SK-N-SH (cell line): ENCODE measurements around the gene LTA4H. TPM values are rescaled to one million over a fixed set of nuclear protein-coding genes. Genes with fewer than 3 reads are reported as not detected.

ENCODE experiments used
- CTCF ChIA-PET: fragments of 300-600, 350-600 bp; formaldehyde crosslinking; extraction: SDS; loops from one replicate; lab custom pipeline; 2021; lab: Yijun Ruan, JAX
- POLR2A ChIA-PET: fragments of 350-600 bp; sonication (Branson Sonifier 250); formaldehyde crosslinking; extraction: SDS; loops from one replicate; lab custom pipeline; 2020; ENCODE audit warnings: antibody characterized with exemption, inconsistent platforms; lab: Yijun Ruan, JAX
- DNase-seq: peaks from one replicate; pipeline ENCODE4 v3.0.0; 2012
- H2AFZ ChIP-seq: fragments of 200-600 bp; sonication (generic); 2 replicates; pipeline ENCODE4 v1.8.1; 2016; ENCODE audit warnings: antibody characterized with exemption, mild to moderate bottlenecking, low read depth
- H3F3A ChIP-seq: fragments of 200-600 bp; sonication (generic); replicated peaks from 2 replicates; pipeline ENCODE3; 2016; ENCODE audit warnings: antibody characterized with exemption, mild to moderate bottlenecking; ENCODE audit not compliant: insufficient read depth
- H3K27ac ChIP-seq, 2 experiments: fragments of 200-500 bp in 1 of 2; fragments of 200-600 bp in 1 of 2; sonication (Bioruptor generic) in 1 of 2; sonication (generic), shearing (Covaris generic) in 1 of 2; 2 replicates each; pipeline versions ENCODE4 v1.5.1 to v1.6.1; 2014 to 2016; ENCODE audit warnings: low read depth in 2 of 2, inconsistent platforms in 1 of 2, low read length in 1 of 2, mild to moderate bottlenecking in 1 of 2, mixed read lengths in 1 of 2
- H3K27me3 ChIP-seq: fragments of 200-600 bp; sonication (generic), shearing (Covaris generic); 2 replicates; pipeline ENCODE4 v1.6.1; 2016; ENCODE audit warnings: mixed run types; ENCODE audit not compliant: insufficient read depth
- H3K36me3 ChIP-seq, 2 experiments: fragments of 200-500 bp in 1 of 2; fragments of 200-600 bp in 1 of 2; sonication (Bioruptor generic) in 1 of 2; sonication (generic) in 1 of 2; replicated peaks in 1 of 2; 2 replicates each; pipeline versions ENCODE3 to v1.5.1; 2014 to 2016; ENCODE audit warnings: low read length in 1 of 2, mild to moderate bottlenecking in 1 of 2; ENCODE audit not compliant: insufficient read depth in 2 of 2, control insufficient read depth in 1 of 2
- H3K4me1 ChIP-seq, 2 experiments: fragments of 200-500 bp in 1 of 2; fragments of 200-600 bp in 1 of 2; sonication (Bioruptor generic) in 1 of 2; sonication (generic), shearing (Covaris generic) in 1 of 2; 2 replicates each; pipeline versions ENCODE4 v1.5.1 to v1.6.1; 2014 to 2016; ENCODE audit warnings: low read depth in 1 of 2, low read length in 1 of 2, mixed run types in 1 of 2; ENCODE audit not compliant: insufficient read depth in 2 of 2, control insufficient read depth in 1 of 2
- H3K4me2 ChIP-seq: fragments of 200-600 bp; sonication (generic), shearing (Covaris generic); 2 replicates; pipeline ENCODE4 v1.6.1; 2017; ENCODE audit warnings: mixed run types
- H3K4me3 ChIP-seq, 2 experiments: fragments of 200-500 bp in 1 of 2; fragments of 200-600 bp in 1 of 2; sonication (Bioruptor generic) in 1 of 2; sonication (generic), shearing (Covaris generic) in 1 of 2; 2 replicates each; pipeline versions ENCODE4 v1.5.1 to v1.8.1; 2014 to 2016; ENCODE audit warnings: low read depth in 2 of 2, inconsistent platforms in 1 of 2, low read length in 1 of 2, mild to moderate bottlenecking in 1 of 2, mixed read lengths in 1 of 2, moderate library complexity in 1 of 2
- H3K79me2 ChIP-seq: fragments of 200-600 bp; sonication (generic); 2 replicates; pipeline ENCODE4 v1.8.1; 2017; ENCODE audit warnings: mild to moderate bottlenecking; ENCODE audit not compliant: insufficient read depth
- H3K9ac ChIP-seq: fragments of 200-600 bp; sonication (generic); 2 replicates; pipeline ENCODE4 v1.6.1; 2017; ENCODE audit warnings: mixed run types
- H3K9me2 ChIP-seq: fragments of 200-600 bp; sonication (generic); 2 replicates; pipeline ENCODE4 v1.6.1; 2017; ENCODE audit warnings: mixed run types
- H3K9me3 ChIP-seq: fragments of 200-600 bp; sonication (generic); 2 replicates; pipeline ENCODE4 v1.6.1; 2017; ENCODE audit warnings: mixed run types, mild to moderate bottlenecking, moderate library complexity
- H4K20me1 ChIP-seq: fragments of 200-600 bp; sonication (generic); 2 replicates; pipeline ENCODE4 v1.6.1; 2017; ENCODE audit warnings: mild to moderate bottlenecking, mixed run types; ENCODE audit not compliant: insufficient read depth
- CHD2 ChIP-seq: fragments of 150-350 bp; IDR thresholded peaks from 2 replicates; pipeline ENCODE4 v1.6.1; 2018; ENCODE audit warnings: low read length; ENCODE audit not compliant: partially characterized antibody
- FOSL2 ChIP-seq: IDR thresholded peaks from 2 replicates; pipeline ENCODE4 v1.4.0; 2012; ENCODE audit warnings: low read depth, mild to moderate bottlenecking, moderate library complexity, borderline replicate concordance
- GABPA ChIP-seq: IDR thresholded peaks from 2 replicates; pipeline ENCODE4 v1.4.0; 2012; ENCODE audit warnings: low read depth, mild to moderate bottlenecking
- JUND ChIP-seq: IDR thresholded peaks from 2 replicates; pipeline ENCODE4 v1.4.0; 2012
- MEF2A ChIP-seq: IDR thresholded peaks from 2 replicates; pipeline ENCODE4 v1.4.0; 2012; ENCODE audit warnings: low read depth, borderline replicate concordance
- MXI1 ChIP-seq: IDR thresholded peaks from 2 replicates; pipeline ENCODE4 v1.6.1; 2012; ENCODE audit warnings: mild to moderate bottlenecking, low read depth, low read length, improper control_type of control experiment
- NFIC ChIP-seq: IDR thresholded peaks from 2 replicates; pipeline ENCODE4 v1.4.0; 2012; ENCODE audit warnings: borderline replicate concordance
- NRF1 ChIP-seq: IDR thresholded peaks from 2 replicates; pipeline ENCODE4 v1.6.1; 2012; ENCODE audit warnings: low read depth, mild to moderate bottlenecking, low read length
- POLR2AphosphoS5 ChIP-seq: IDR thresholded peaks from 2 replicates; pipeline ENCODE4 v1.6.1; 2012; ENCODE audit warnings: low read depth, low read length
- RCOR1 ChIP-seq: fragments of 150-350 bp; IDR thresholded peaks from 2 replicates; pipeline ENCODE4 v1.6.1; 2017; ENCODE audit warnings: antibody characterized with exemption, low read length
- REST ChIP-seq: IDR thresholded peaks from 2 replicates; pipeline ENCODE4 v1.6.1; 2012; ENCODE audit warnings: mild to moderate bottlenecking, low read depth, low read length, moderate library complexity
- RXRA ChIP-seq: IDR thresholded peaks from 2 replicates; pipeline ENCODE4 v1.4.0; 2012; ENCODE audit warnings: low read depth, mild to moderate bottlenecking, borderline replicate concordance
- SIN3A ChIP-seq: IDR thresholded peaks from 2 replicates; pipeline ENCODE4 v1.6.1; 2012; ENCODE audit warnings: low read depth, mild to moderate bottlenecking, low read length, moderate library complexity, borderline replicate concordance
- SMC3 ChIP-seq: IDR thresholded peaks from 2 replicates; pipeline ENCODE4 v1.6.1; 2012; ENCODE audit warnings: low read depth, low read length, improper control_type of control experiment
- TAF1 ChIP-seq: IDR thresholded peaks from 2 replicates; pipeline ENCODE4 v1.6.1; 2012; ENCODE audit warnings: low read depth, mild to moderate bottlenecking, low read length, moderate library complexity, borderline replicate concordance
- TEAD4 ChIP-seq: IDR thresholded peaks from 2 replicates; pipeline ENCODE4 v1.4.0; 2012; ENCODE audit warnings: mild to moderate bottlenecking, borderline replicate concordance; ENCODE audit not compliant: insufficient read depth
- WGBS: methylation state at CpG from one replicate; pipeline ENCODE4 v1.1.6; 2017; ENCODE audit warnings: low lambda C conversion rate; 5-methylcytosine and 5-hydroxymethylcytosine counted together
- polyA plus RNA-seq, 3 experiments: library from polyadenylated mRNA; depleted of rRNA; stranded (reverse); fragments of >200 nt; gene quantifications; 2 replicates each; pipeline ENCODE4 v1.2.3, GENCODE V29; 2012
- TF ChIP-seq, protein P1 (sequence below): IDR thresholded peaks from 2 replicates; pipeline ENCODE4 v1.4.0; 2012; ENCODE audit warnings: low read depth, borderline replicate concordance
- TF ChIP-seq, protein P2 (sequence below): IDR thresholded peaks from 2 replicates; pipeline ENCODE4 v1.4.0; 2012; ENCODE audit warnings: low read depth

LTA4H gene
- 55.9 and 71.5 TPM in 2 replicates for polyA plus RNA-seq (2012; rRNA removed)
- polyA plus RNA-seq (2012; cell fraction: cytosol; rRNA removed): 77.7 and 84.1 TPM in 2 replicates
- 48.2 and 103 TPM in 2 replicates for polyA plus RNA-seq (2012; cell fraction: nucleus; rRNA removed)

- TF ChIP-seq POLR2AphosphoS5 (peak; percentile 96), RXRA (no peak), NFIC (no peak), TAF1 (peak; percentile 77), GABPA (peak; percentile 3; the same call in 1 of the 2 replicates), NRF1 (peak; percentile 49; the same call in 1 of the 2 replicates), MXI1 (peak; percentile 84; the same call in 1 of the 2 replicates), FOSL2 (peak; percentile 78), JUND (no peak), RCOR1 (peak; percentile 6; the same call in 1 of the 2 replicates), CHD2 (peak; percentile 89), TEAD4 (peak; percentile 90)
- TF ChIP-seq, protein P1, sequence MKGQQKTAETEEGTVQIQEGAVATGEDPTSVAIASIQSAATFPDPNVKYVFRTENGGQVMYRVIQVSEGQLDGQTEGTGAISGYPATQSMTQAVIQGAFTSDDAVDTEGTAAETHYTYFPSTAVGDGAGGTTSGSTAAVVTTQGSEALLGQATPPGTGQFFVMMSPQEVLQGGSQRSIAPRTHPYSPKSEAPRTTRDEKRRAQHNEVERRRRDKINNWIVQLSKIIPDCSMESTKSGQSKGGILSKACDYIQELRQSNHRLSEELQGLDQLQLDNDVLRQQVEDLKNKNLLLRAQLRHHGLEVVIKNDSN: no peak
- TF ChIP-seq, protein P2, sequence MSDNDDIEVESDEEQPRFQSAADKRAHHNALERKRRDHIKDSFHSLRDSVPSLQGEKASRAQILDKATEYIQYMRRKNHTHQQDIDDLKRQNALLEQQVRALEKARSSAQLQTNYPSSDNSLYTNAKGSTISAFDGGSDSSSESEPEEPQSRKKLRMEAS: peak; percentile 47
- peaks cover 7 to 8% of the 10 kb centered on the region in 2 experiments; a peak in 3 of 4 replicates for H3K4me1 ChIP-seq
- peak within 1 kb of the TSS; percentile 74 to 88 for H3K27ac ChIP-seq
- H3K9ac ChIP-seq: peak within 1 kb of the TSS; percentile 76
- no peaks in the 10 kb centered on the region for H3K36me3 ChIP-seq
- peak within 1 kb of the TSS; percentile 96 for H2AFZ ChIP-seq
- no peaks in the 10 kb centered on the region for H3K9me3 ChIP-seq
- WGBS: 2% methylated on average over 43 of the region's 55 CpGs
- peaks cover 11% of the 10 kb centered on the region for H3F3A ChIP-seq
- peaks cover 29% of the 10 kb centered on the region for H3K79me2 ChIP-seq
- H3K27me3 ChIP-seq: no peaks in the 10 kb centered on the region
- peak within 1 kb of the TSS; percentile 61 to 93 for H3K4me3 ChIP-seq
- no peaks in the 10 kb centered on the region for H3K9me2 ChIP-seq
- peak; percentile 89 for DNase-seq
- peak within 1 kb of the TSS; percentile 97 for H3K4me2 ChIP-seq
- ChIA-PET POLR2A (interaction anchor here (0.7 to 1.6 kb wide), 3 partner anchors 92 to 364 kb away, joined by 3 to 6 read pairs (median 4); partner anchors contain the start of genes AMDHD1, CCDC38 and CDK17), CTCF (interaction anchor here (0.6 to 1.6 kb wide), 7 partner anchors 24 to 487 kb away, joined by 3 to 7 read pairs (median 3); partner anchors contain the start of gene CCDC38)
- H4K20me1 ChIP-seq: no peaks in the 10 kb centered on the region; the same call in 1 of the 2 replicates
Measured at GRCh38 chr12:96035283-96036236, at the start of gene LTA4H. Gene LTA4H (minus strand): TSS chr12:96035587. CDS start chr12:96035519, 68 bp downstream.

GRCh38 chr12:96084624-96085023, 49.2 kb upstream of the LTA4H start:
- no peaks in the 10 kb centered on the region for H3K9me2 ChIP-seq
- 78% methylated on average over 2 of the region's 2 CpGs for WGBS
- H3K4me1 ChIP-seq: no peaks in the 10 kb centered on the region; a peak in 1 of 4 replicates
- no peaks in the 10 kb centered on the region for H3K27me3 ChIP-seq
- H3K4me3 ChIP-seq: no peak overlapping the region
- no peak overlapping the region for H3K9ac ChIP-seq
- POLR2A ChIA-PET: no interaction called here
- H3K27ac ChIP-seq: no peak overlapping the region
- DNase-seq: no peak
- H3K4me2 ChIP-seq: no peak overlapping the region
- no peaks in the 10 kb centered on the region for H3F3A ChIP-seq
- no peaks in the 10 kb centered on the region for H4K20me1 ChIP-seq
- CTCF ChIA-PET: interaction anchor here (1.1 kb wide), 1 partner anchor 23 kb away, joined by 3 read pairs; no protein-coding TSS in a partner anchor
- no peaks in the 10 kb centered on the region for H3K36me3 ChIP-seq
- H3K9me3 ChIP-seq: no peaks in the 10 kb centered on the region
- H3K79me2 ChIP-seq: no peaks in the 10 kb centered on the region
- no peak overlapping the region for H2AFZ ChIP-seq
- TF ChIP-seq MEF2A (no peak), RCOR1 (no peak), JUND (no peak), SIN3A (no peak), TAF1 (no peak), POLR2AphosphoS5 (no peak), SMC3 (no peak), REST (no peak)
- TF ChIP-seq, protein P2: no peak
- TF ChIP-seq, protein P1: no peak
